Ammon's horn (tissue), 1 donor: ENCODE data around the gene CSNK1G2.

Source experiments
- DNase-seq: peaks from one replicate; pipeline ENCODE4 v3.0.0-alpha.2; 2016; ENCODE audit warnings: low spot score

CSNK1G2 gene

DNA sequence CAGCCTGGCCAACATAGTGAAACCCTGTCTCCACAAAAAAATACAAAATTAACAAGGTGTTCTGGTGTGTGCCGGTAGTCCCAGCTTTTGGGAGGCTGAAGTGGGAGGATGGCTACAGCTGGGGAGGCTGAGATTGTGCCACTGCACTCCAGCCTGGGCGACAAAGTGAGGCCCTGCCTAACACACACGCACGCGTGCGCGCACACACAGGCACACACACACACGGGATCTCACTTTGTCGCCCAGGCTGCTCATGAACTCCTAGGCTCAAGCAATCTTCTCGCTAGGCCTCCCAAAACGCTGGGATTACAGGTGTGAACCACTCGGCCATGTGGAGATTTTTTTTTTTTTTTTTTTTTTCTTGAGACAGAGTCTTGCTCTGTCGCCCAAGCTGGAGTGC lies 77.8 kb downstream of the CSNK1G2 start:
- DNase-seq = no peak

DNA sequence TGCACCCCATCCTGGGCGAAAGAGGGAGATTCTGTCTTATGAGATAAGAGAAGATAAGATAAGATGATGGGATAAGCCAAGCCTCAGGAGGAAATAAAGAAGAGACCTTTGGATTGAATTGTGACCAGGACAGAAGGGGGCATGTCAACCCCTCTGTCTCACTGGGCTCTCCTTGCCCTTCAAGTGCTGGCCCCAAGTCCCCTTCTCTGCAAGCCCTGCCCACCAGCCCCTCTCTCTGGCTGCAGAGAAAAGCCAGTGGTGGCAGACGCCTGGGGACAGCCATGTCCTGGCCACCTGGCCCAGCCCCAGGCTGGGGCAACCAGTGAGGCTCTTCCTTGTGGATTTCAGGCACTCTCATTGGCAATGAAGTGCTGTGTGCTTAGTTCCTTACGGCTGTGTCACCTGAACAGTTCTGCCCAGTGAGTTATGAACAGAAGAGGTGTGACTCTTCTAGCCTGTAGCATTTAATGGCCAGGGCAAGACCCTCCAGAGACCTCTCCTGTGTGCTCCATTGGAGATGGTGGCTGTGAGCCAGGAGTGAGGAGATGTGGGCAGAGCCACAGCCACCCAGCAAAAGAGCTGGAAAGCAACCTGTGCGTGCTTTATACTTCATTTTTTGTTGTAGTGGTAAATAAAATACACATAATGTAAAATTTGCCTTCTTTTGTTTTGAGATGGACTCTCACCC lies 80.6 kb downstream of the CSNK1G2 start:
- DNase-seq = no peak

DNA sequence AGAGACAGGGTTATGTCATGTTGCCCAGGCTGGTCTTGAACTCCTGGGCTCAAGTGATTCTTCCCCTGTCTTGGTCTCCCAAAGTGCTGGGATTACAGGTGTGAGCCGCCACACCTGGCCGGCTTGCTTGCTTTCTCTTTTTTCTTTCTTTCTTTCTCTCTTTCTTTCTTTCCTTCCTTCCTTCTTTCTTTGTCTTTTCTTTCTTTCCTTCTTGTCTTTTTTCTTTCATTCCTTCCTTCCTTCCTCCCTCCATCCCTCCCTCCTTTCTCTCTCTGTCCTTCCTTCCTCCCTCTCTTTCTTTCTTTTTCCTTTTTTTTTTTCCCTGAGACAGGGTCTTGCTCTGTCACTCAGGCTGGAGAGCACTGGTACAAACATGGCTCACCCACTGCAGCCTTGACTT lies 81.3 kb downstream of the CSNK1G2 start:
- DNase-seq = no peak

DNA sequence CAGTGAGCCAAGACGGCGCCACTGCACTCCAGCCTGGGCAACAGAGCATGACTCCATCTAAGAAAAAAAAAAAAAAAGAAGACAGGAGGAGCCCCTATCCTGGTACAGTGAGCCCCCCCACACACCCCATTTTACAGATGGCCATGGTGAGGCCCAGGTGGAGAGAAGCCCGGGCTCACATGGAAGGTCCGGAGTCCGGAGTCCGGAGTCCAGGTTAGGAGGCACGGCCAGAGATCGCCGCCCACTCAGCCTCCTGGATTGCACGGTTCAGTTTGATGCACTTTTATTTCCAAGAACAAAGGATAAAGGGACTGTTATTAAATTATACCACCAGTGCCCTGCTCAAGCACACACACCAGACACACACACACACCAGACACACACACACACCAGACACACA lies 85.8 kb downstream of the CSNK1G2 start:
- DNase-seq = no peak

DNA sequence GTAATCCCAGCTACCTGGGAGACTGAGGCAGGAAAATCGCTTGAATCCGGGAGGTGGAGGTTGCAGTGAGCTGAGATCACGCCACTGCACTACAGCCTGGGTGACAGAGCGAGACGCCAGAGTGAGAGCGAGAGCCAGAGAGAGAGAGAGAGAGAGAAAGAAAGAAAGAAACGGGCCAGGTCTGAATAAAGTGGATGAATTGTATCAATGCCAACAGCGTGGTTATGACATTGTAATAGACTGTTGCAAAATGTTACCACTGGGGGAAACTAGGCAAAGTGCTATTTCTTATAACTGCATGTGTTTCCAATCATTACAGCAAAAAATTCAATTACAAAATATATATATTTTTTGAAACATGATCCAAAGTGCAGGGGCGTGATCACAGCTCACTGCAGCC lies 86.4 kb downstream of the CSNK1G2 start:
- DNase-seq = no peak
